ENCODE measurements around the gene MIDN.

Gene MIDN

DNA sequence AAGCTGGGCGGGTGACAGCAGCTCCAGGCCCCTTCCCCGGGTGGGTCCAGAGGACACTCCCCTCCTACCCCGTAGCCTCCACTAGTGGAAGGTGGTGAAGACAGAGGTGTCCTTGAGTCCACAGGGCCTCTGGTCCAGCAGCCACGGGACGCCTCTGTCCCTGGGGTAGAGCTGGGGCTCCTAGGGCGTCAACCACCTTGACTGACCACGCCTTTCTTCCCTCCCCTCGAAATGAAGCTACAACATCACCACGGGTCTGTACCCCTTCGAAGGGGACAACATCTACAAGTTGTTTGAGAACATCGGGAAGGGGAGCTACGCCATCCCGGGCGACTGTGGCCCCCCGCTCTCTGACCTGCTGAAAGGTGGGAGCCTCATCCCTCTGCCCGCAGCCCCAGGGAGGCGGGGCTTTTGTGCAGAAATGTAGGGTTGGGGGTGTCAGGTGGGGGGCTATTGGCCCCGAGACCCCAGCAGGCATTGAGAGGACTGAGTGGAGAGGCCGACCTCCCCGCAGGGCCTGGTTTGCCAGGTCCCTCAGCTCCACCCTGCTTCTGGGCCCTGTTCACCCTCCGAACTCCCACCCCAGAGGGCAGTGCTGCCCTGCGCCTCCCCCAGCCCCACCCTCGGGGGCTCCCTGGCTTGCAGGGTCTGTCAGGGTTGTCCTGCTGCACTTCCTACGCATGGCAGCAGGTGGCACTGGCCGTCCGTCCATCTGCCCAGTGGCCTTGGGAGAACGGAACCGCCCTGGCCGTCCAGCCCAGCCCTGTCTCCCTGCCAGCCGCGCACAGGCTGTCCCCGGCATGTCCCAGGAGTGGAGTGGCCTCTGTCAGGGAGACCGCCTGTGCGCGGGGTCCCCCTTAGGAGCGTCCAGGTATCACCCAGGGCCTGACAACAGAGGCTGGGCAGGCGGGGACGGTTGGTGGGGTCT, 27.1 kb upstream of the MIDN start:
- DNase-seq (ENCODE audit: low read depth in 3 of 3): no peak

GRCh38 chr19:1221904-1222255, 26.5 kb upstream of the MIDN start:
- DNase-seq (ENCODE audit: low read depth in 3 of 3): no peak

DNA sequence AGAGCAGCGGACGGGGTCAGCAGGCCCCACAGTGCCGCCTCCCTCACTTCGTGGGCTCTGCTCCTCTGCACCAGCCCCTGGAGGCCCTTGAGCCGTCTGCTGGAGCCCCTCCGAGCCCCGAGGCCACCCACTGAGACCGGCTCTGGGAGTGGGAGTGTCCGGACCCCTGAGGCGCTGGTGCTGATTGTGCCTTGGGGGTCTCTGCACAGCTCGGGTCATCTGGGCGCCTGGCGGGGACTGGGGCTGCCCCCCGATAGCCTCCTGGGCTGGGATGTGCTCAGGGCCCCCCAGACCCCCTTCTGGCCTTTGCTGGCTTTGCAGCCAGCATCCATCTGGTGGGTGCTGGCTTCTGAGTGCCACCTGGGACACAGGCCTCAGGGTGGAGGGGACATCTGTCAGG, 26.0 kb upstream of the MIDN start:
- DNase-seq (ENCODE audit: low read depth in 3 of 3): no peak

GRCh38 chr19:1223018-1223855, 25.1 kb upstream of the MIDN start:
- no peak for DNase-seq (ENCODE audit: low read depth in 3 of 3)

- no peak for DNase-seq (ENCODE audit: low read depth in 3 of 3)
These were observed 24.1 kb upstream of the MIDN start for GRCh38 chr19:1224047-1224825.

GRCh38 chr19:1224847-1225246, 23.5 kb upstream of the MIDN start:
- no peak for DNase-seq (ENCODE audit: low read depth in 3 of 3)

- no peak for DNase-seq (ENCODE audit: low read depth in 3 of 3)
These were observed 22.8 kb upstream of the MIDN start for GRCh38 chr19:1225440-1226226.

GRCh38 chr19:1226227-1226518, 22.2 kb upstream of the MIDN start:
- DNase-seq (ENCODE audit: low read depth in 3 of 3): no peak

DNA sequence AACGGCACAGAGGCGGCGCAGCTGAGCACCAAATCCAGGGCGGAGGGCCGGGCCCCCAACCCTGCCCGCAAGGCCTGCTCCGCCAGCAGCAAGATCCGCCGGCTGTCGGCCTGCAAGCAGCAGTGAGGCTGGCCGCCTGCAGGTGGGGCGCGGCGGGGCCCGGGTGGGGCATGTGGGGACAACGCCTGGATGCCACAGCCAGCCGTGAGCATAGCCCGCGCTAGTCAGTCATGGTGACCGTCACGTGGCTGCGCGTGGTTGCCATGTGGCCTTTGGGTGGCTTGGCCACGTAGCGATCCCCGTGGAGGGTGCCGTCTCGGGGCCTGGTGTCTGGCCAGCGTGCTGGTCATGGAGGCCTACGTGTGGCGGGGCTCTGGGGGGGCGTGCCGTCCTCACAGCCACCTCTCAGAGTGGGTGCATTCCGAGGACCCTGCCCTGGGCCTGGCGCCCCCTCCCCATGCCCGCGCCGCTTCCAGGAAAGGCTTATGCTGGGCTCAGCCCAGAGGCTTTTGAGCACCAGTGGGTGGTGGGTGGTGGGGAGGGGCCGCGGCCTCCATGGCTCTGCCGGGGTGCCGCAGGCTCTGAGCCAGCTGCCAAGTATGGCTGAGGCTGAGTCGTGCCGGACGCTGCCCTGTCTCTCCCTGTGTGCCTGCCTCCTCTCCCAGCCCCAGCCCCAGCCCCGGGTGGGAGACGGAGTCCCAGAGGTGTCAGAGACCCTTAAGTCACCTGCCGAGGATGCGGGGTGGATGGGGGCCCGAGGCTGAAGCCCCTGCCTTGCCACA, 21.7 kb upstream of the MIDN start:
- no peak for DNase-seq (ENCODE audit: low read depth in 3 of 3)

DNA sequence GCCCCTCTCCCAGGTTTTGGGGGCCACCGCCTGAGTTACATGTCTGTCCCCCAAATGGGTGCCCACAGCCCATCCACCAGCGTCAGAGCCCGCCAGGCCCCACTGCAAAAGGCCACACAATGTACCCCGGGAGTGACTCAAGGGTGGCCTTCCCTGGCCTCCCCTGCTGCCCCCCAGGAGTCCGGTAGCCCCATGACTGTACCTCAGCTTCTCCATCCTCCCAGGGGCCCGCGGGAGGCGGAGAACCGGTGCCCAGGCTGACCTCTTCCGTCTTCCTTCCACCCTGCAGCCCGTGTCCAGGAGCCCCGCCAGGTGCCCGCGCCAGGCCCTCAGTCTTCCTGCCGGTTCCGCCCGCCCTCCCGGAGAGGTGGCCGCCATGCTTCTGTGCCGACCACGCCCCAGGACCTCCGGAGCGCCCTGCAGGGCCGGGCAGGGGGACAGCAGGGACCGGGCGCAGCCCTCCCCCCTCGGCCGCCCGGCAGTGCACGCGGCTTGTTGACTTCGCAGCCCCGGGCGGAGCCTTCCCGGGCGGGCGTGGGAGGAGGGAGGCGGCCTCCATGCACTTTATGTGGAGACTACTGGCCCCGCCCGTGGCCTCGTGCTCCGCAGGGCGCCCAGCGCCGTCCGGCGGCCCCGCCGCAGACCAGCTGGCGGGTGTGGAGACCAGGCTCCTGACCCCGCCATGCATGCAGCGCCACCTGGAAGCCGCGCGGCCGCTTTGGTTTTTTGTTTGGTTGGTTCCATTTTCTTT, 20.9 kb upstream of the MIDN start:
- no peak for DNase-seq (ENCODE audit: low read depth in 3 of 3)

DNA sequence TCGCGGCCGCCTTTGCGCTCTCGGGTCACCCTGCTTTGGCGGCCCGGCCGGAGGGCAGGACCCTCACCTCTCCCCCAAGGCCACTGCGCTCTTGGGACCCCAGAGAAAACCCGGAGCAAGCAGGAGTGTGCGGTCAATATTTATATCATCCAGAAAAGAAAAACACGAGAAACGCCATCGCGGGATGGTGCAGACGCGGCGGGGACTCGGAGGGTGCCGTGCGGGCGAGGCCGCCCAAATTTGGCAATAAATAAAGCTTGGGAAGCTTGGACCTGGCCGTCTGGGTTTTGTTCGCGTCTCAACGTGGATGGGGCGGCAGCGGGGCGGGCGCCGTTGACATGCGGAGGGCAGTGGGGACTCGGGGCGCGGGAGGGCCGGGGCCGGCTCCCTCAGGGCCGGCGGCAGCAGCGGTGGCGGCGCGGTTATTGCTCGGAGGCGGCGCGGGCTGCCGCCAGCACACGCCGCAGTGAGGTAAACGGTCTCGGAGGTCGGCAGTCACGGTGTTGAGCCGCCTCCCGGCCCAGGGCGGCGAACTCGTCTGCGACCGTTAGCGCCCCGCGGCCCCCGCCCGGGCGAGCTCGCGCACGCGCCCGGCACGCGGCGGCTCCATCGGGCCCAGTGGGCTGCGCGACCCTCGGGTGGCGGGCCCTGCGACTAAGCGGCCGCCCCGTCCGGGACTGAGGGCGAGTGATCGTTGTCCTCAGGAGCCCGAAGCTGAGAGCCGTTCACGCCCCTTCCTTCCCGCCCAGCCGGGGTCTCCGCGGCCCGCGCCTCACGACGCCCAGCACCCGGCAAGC, 20.0 kb upstream of the MIDN start:
- no peak for DNase-seq (ENCODE audit: low read depth in 3 of 3)

DNA sequence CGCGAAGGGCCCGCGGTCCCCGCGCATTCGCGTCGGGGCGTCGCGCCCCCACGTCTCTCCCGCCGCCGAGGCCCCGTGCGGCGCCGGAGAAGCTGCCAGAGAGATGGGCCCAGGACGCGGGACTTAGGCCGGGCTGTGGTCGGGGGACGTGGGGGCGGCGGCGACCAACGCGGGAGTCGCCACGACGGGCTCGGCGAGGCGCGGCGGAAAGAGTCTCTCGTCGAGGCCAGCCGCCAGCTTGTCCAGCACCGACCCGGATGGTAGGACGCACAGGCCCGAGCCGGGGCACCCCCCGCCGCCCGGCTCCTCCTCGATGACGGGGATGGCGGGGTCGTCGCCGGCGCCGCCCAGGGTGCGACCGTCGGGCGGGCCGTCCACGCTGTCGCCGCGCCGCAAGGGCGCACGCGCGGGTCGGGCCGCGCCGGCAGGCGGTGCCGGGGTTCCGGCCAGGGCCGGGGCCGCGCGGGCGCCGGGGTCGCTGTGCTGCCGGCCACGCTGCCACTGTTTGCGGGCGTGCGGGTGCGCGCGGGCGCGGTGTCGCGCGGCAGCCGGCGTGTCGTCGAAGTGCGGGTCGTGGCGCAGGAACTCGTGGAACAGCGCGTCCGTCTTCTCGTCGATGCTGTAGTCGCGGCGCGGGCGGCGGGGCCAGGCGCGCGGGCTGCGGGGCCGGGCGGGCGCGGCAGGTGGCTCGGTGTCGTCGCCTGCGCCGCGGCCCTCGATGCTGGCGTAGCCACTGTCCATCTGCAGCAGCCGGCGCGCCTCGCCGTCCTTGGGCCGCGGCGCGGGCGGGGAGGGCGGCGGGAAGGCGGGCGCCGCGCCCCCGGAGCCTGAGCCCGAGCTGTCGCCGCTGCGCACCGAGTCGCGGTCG, 19.1 kb upstream of the MIDN start:
- no peak for DNase-seq (ENCODE audit: low read depth in 3 of 3)

GRCh38 chr19:1229924-1230782, 18.2 kb upstream of the MIDN start:
- no peak for DNase-seq (ENCODE audit: low read depth in 3 of 3)

DNA sequence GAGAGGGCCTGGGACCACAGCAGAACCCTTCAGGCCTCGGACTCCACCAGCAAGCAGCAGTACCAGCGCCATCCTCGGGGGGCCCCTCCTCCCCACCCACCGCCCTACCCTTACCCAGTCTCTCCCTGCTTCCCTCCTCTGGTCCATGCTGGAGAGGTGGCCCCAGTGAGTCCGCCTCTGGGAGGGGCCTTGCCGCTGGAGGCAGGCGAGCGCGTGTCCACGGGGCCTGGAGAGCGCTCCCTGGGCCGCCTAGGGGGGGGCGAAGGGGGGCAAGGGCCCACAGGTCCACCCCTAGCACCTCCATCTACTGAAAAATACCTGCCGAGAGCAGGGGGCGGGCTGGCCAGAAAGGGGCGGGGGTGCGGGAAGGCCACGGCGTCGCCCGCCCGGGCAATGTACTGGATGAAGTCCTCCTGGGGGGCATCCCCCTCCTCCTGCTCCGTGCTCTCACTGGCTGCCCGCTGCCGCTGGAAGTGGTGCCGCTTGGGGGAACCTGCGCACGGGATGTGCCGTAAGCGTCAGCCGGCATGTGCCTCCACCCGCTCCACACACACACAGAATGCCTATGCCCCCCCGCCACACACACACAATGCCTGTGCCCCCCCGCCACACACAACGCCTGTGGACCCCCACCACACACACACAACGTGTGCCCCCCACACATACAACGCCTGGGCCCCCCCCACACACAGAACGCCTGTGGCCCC, 17.4 kb upstream of the MIDN start:
- DNase-seq (ENCODE audit: low read depth in 3 of 3): no peak

GRCh38 chr19:1231729-1232637, 16.4 kb upstream of the MIDN start:
- no peak for DNase-seq (ENCODE audit: low read depth in 3 of 3)

DNA sequence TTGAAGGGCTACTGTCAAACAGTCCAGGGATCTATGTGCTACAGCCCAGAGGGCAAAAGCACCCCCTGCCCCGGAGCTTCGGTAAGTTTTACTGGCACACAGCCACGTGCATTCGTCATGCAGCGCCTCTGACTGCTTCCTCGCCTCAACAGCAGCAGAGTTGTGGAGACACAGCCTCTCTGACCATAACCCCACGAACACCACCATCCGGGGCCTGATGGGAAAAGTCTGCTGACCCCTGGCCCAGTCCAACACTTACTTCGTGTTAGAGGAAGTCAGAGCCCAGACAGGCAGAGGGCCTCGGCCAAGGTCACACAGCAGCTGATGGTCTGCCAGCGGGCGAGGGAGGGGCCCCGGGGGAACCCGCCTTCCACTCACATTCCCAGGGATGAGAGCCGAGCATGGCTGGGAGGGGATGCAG, 15.7 kb upstream of the MIDN start:
- DNase-seq (ENCODE audit: low read depth in 3 of 3): no peak

Measured in stimulated activated CD4-positive, alpha-beta T cell treated with anti-CD3 and anti-CD28 coated beads, TNF-alpha, amount 100 ng/mL, for 24 hours (primary cell).